GM19324 (cell line): ENCODE measurements around the gene MPZL2.
"Not testable (repeated sequence)": the region's sequence is repeated elsewhere in the genome, so short reads cannot be mapped to it uniquely, and the experiment has no call there.

Experiments used
- ATAC-seq: cut with Tn5 transposase; IDR thresholded peaks from one replicate; pipeline ENCODE4 v1.9.1; 2021; ENCODE audit warnings: mild to moderate bottlenecking, moderate library complexity; ENCODE audit not compliant: unreplicated experiment, low FRiP score

The MPZL2 gene

GRCh38 chr11:118263695-118264568 is at the start of gene MPZL2:
MPZL2 (minus strand) TSS chr11:118264297; CDS start chr11:118264153, 144 bp downstream.
- ATAC-seq = no peak

- ATAC-seq = no peak
Measured at GRCh38 chr11:118313242-118313641, 49.1 kb upstream of the MPZL2 start.

- ATAC-seq = no peak
Measured at GRCh38 chr11:118312328-118312727, 48.2 kb upstream of the MPZL2 start.

GRCh38 chr11:118311518-118311917 is 47.4 kb upstream of the MPZL2 start:
- no peak for ATAC-seq

GRCh38 chr11:118310781-118311485 is 46.8 kb upstream of the MPZL2 start:
- no peak for ATAC-seq

- ATAC-seq = no peak
Measured at GRCh38 chr11:118310271-118310670, 46.2 kb upstream of the MPZL2 start.

- not testable (repeated sequence) for ATAC-seq
Measured at GRCh38 chr11:118308995-118309528, 45.0 kb upstream of the MPZL2 start.

DNA sequence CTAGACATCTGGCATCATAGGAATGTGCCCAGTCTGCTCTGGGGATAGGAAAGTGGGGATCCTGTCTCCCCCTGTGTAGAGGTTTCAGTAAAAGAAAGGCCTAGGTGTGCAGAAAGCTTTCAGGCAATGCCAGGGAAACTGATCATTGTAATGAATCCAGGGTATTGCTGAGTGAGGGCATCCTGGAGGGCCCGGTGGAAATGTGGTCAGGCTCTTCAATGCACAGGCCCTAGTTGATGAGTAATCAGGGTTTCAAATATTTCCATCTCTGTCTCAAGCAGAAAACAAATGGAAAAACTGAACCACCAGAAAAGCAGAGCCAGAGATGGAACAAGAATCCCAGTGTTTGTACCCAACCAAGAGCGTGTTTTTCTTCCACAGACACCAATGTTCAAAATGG is 42.5 kb upstream of the MPZL2 start:
- ATAC-seq = no peak

- ATAC-seq = no peak
Measured at GRCh38 chr11:118305726-118306125, 41.6 kb upstream of the MPZL2 start.

DNA sequence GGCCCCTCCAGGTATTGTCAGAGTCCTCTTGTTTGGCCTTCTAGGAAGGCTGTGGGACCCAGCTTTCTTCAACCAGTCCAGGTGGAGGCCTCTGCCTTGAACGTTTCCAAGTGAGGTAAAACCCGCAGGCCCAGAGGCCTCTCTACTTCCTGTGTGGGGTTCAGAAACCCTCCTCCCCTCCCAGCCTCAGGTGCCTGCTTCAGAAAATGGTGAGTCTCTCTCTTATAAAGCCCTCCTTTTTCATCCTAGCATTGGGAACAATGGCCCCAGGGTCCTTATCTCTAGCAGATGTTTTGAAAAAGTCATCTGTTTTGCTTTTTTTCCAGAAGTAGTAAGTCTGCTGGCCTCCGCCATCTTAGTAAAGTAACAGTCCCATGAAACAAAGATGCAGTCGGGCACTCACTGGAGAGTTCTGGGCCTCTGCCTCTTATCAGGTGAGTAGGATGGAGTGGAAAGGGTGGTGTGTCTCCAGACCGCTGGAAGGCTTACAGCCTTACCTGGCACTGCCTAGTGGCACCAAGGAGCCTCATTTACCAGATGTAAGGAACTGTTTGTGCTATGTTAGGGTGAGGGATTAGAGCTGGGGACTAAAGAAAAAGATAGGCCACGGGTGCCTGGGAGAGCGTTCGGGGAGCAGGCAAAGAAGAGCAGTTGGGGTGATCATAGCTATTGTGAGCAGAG is 40.6 kb upstream of the MPZL2 start, which contains the start of gene CD3E:
TSS of gene CD3E (plus strand) at position 163 of the 681 bp plus-strand sequence. CDS start at position 386, 223 bp downstream.
- no peak for ATAC-seq

GRCh38 chr11:118304227-118304567 is 40.1 kb upstream of the MPZL2 start:
- no peak for ATAC-seq

DNA sequence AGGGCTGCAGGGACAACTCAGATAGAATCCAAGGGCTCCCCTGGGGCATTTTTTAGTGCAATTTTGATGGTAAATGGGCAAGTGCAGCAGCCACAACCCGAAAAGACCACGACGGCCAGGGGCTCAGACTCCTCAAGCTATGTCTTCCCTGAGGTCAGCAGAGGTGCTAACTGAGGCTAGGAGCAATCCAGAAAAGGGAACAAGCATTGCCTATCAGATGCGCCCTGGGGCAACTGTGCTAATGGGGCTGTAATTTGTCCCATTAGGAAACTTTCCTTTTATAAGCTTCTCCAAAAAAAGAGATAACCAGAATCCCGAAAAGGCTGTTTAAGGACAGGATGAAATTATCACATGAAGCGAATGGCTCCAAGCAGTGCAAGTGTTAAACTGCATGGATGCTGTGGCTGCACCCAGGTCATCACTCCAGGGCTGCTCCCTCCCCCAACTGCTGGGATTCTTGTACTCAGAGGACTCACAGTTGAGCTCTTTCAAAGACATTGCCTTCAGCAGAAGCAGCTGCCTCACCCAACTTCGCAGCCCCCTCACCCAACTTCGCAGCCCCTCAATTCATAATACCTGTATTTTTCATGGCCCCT is 37.6 kb upstream of the MPZL2 start:
- ATAC-seq = no peak

DNA sequence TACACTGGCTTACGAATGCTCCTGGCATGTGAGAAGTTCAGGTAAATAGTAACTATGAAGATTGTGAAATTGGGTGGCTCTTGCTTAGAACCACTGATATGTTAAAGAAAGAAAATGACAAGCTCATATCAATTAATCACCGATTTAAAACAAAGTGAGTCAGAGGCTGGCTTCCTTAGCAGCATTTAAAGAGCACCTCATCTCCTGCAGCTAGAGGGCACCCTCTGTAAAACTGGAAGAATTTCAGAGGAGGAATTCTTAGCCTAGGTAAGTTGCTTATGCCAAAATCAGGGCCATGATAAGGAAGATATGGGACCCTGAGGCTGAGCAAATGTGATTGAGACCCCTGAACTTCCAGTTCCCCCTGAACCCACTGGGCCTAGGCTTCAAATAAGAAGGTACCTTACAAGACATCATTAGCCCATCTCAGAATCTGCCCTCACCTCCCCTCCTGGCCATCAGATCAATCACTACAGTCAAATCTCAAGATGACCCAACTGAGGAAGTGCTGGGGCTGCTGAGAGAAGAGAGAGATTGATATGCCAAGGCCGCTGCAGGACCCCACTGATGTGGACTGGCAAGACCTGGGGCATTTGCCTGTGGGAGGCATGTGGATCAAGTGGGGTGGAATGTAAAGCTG is 31.8 kb upstream of the MPZL2 start:
- ATAC-seq = no peak

GRCh38 chr11:118295199-118295598 is 31.1 kb upstream of the MPZL2 start:
- ATAC-seq = no peak

GRCh38 chr11:118294053-118294452 is 30.0 kb upstream of the MPZL2 start:
- no peak for ATAC-seq

GRCh38 chr11:118291477-118292135 is 27.5 kb upstream of the MPZL2 start:
- no peak for ATAC-seq

DNA sequence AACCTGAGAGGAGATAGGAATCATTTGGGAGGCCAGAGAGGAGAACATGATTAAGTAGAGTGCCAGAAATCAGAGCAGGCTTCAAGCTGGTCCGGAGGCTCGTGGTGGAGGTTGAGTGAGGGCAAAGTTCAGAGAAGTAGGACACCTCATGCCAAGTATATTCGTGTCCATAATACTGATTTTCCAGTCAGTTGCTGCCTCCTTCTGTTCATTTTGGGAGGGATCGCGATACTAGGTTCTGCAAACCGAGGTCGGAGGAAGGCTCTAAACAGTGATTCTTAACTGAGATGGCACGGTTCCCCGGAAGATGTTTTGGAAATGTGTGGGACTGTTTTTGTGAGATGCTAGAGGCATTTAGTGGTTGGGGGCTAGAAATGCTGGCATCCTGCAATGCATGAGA is 26.8 kb upstream of the MPZL2 start:
- no peak for ATAC-seq

DNA sequence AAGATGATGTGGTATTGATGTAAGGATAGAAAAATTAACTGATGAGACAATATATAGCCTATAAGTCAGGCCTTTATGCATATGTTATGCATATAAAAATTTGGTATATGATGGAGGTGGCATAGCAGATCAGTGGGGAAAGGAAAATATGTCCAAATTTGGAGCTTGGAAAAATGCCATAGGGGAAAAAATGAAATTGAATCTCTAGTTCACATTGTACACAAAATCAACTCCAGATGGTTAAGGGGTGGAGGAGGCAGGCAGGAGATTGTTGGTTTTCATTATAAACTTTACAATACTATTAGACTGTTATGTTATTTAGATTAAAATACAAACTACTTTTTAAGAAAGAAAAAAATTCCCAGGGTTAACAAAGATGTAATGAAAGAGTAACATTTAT is 25.3 kb upstream of the MPZL2 start:
- ATAC-seq = no peak

DNA sequence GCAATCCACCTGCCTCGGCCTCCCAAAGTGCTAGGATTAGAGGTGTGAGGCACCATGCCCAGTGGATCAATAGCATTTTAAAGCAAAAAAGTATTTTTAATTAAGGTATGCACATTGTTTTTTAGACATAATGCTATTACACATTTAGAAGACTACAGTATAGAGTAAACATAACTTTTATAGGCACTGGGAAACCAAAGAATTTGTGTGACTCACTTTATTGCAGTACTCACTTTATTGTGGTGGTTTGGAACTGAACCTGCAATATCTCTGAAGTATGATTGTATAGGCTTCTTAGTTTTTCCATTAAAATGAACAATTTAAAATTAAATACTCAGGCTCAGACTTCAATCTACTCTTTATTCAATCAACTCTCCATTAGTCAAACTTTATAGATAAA is 22.9 kb upstream of the MPZL2 start:
- ATAC-seq = no peak

DNA sequence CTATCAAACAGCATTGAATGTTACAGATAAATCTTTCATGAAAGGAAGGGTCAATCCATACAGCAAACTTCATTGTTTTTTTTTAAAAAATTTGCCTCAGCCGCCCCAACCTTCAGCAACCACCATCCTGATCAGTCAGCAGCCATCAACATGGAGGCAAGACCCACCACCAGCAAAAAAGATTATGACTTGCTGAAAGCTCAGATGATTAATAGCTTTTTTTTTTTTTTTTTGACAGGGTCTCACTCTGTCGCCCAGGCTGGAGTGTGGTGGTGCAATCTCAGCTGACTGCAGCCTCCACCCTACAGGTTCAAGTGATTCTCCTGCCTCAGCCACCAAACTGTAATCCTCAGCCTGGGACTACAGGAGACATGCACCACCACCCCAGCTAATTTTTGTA is 22.4 kb upstream of the MPZL2 start:
- ATAC-seq = no peak
